Measurements from ENCODE around the gene SEL1L3.

Gene SEL1L3

DNA sequence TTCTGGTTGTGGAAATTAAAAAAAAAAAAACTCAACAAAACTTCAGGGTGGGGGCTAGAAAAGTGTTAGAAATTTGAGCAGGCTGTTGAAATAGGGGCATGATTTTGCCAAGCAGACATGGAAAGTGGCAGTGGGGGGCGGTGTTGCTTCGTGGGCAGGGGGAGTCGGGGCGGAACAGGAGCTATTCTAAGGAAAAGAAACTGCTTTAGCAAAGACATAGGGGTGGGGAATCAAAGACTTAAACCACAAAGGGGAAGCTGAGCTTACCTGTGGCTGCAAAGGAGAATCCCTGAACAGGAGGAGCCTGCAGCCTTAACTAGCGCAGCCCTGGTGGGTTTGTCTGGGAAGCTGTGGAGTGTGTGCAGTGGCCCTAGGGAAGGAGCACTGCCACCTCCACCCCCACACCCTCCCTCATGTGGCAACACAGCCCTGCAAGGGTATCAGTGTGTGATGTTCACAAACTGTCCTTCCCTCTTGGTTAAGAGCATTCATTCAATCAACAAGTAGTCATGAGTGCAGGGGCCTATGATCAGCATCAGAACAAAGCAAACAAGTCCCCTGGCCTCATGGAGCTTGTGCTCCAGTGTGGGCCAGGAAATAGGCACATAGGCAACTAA, 20.5 kb downstream of the SEL1L3 start:
- no peak overlapping the region for H3K4me3 ChIP-seq (ENCODE audit: low read depth, low read length)
- TF ChIP-seq, protein P1, sequence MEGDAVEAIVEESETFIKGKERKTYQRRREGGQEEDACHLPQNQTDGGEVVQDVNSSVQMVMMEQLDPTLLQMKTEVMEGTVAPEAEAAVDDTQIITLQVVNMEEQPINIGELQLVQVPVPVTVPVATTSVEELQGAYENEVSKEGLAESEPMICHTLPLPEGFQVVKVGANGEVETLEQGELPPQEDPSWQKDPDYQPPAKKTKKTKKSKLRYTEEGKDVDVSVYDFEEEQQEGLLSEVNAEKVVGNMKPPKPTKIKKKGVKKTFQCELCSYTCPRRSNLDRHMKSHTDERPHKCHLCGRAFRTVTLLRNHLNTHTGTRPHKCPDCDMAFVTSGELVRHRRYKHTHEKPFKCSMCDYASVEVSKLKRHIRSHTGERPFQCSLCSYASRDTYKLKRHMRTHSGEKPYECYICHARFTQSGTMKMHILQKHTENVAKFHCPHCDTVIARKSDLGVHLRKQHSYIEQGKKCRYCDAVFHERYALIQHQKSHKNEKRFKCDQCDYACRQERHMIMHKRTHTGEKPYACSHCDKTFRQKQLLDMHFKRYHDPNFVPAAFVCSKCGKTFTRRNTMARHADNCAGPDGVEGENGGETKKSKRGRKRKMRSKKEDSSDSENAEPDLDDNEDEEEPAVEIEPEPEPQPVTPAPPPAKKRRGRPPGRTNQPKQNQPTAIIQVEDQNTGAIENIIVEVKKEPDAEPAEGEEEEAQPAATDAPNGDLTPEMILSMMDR (IDR thresholded peaks at IDR 0.05; ENCODE audit: low read depth, low read length, missing control alignments): peak; percentile 31
- no peak for DNase-seq (ENCODE audit: low read depth)

DNA sequence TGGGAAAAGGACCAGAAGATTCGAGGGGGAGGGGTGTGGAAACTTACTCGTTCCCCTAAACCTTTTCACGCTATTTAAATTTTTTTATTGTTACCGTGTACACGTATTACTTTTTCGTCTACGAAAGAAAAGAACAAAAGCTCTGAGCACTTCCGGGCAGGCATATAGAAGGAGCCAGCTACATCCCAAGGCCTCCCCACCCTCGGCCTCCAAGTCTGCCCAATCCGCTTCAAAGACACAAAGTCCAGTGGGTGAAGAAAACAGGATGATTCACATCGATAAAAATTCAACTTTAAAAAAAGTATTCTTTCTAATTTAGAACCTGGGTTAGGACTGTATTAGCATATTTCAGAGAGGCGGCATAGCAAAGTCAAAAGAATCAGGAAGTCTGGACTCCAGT, 23.1 kb downstream of the SEL1L3 start:
- no peak for DNase-seq (ENCODE audit: low read depth)
- TF ChIP-seq, protein P1 (IDR thresholded peaks at IDR 0.05; ENCODE audit: low read depth, low read length, missing control alignments): no peak
- no peak overlapping the region for H3K4me3 ChIP-seq (ENCODE audit: low read depth, low read length)

DNA sequence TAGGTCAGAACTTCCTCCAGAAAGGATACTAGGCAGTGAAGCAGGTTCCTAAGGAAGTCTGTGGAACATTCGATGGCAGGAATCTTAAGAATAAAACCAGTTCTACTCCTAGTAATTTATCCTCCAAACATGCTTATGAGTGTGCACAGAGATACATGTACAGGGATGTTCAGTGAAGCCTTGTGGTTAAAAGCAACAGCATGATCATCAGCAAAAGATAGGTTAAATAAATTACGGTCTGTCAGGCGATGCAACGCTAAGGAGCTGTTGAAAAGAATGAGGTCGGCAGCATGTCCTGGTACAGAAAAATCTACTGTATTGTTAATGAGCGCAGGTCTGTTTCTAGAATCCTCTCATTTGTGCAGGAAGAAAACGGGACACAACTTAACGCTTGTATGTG, 23.6 kb downstream of the SEL1L3 start:
- H3K4me3 ChIP-seq (ENCODE audit: low read depth, low read length): no peak overlapping the region
- TF ChIP-seq, protein P1 (IDR thresholded peaks at IDR 0.05; ENCODE audit: low read depth, low read length, missing control alignments): no peak
- DNase-seq (ENCODE audit: low read depth): no peak

DNA sequence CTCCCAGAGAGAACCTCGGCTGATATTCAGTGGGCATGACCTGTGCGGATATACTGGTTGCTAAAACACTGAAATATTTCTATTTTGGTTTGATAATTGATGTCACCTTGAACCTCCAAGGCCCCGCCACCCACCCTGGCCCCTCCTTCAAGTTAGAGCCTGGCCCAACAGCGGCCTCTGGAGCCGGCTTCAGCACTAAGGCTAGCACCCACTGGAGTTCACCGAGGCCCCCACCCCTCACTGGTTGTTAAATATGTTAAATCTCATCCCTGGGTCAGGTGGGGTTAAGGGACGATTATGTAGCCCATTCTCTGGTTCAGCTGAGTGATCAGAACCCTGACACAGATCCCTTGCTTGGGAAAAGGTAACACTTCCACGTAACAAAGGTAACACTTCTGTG, 24.3 kb downstream of the SEL1L3 start:
- no peak overlapping the region for H3K4me3 ChIP-seq (ENCODE audit: low read depth, low read length)
- DNase-seq (ENCODE audit: low read depth): no peak
- TF ChIP-seq, protein P1 (IDR thresholded peaks at IDR 0.05; ENCODE audit: low read depth, low read length, missing control alignments): no peak

DNA sequence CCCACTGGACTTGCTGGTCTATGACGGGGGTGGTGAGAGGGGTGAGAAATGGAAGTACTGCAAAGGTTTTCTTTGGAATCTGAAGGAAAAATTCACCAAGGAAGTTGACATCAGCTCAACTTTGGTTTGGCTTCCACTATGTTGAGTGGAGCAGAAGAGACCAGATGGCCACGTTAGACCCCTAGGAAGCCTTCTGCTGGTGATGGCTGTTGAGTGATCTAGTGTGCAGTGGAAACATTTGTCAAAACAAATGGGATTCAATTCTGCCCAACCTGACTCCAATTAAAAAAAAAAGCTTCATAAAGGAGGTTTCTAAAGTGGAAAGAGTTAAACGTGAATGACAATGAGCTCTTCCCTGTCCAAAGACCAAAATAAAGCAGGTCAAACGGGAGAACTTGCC, 25.7 kb downstream of the SEL1L3 start:
- H3K4me3 ChIP-seq (ENCODE audit: low read depth, low read length): no peak overlapping the region
- TF ChIP-seq, protein P1 (IDR thresholded peaks at IDR 0.05; ENCODE audit: low read depth, low read length, missing control alignments): no peak
- no peak for DNase-seq (ENCODE audit: low read depth)

DNA sequence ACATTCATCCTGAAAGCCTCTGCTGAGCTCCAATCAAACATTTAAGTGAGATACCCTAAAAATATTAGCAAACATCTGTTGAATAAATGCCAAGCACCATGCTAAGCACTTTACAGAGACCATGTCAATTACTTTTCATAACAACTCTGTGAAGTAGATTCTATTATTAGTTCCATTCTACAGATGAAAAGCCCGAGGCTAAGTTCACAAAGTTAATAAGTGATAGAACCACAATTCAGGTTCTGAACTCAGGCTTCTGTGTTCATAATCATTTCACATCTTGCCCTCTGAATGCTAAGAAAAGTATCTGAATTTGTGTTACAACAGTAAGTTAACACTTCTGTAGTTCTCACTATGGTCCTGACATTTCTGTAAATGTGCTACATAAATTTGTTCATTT, 27.4 kb downstream of the SEL1L3 start:
- TF ChIP-seq, protein P1 (IDR thresholded peaks at IDR 0.05; ENCODE audit: low read depth, low read length, missing control alignments): no peak
- H3K4me3 ChIP-seq (ENCODE audit: low read depth, low read length): no peak overlapping the region
- DNase-seq (ENCODE audit: low read depth): no peak

DNA sequence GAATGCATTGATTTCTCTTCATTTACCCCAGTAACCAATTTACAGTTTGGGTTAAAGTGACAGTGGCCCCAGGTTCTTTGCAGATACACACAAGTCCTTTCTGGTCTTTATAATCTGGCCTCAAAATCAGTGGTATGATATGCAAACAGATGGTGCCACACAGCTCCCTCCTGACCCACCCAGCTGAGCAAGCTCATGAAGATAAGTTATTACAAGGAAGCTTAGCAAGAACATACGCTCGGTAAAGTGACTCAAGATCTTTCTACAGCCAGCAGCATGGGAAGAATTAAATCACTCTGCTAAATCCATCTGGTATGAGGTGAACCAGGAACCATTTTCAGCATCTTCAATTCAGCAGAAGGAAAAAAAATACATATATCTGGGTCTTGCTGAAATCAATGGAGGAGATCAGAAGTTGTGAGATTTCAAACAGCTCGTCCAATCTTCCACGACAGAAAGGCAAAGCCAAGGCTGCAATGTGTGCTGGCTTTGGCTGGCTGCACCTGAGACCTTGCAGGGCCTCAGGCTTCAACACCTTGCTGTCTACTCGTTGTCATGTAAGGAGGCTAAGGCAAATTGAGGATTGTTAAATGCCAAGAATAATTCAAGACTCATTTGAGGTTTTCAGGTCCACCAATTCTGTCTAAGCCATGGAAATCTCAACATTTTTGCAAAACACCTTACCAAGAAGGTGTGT, 28.2 kb downstream of the SEL1L3 start:
- no peak for DNase-seq (ENCODE audit: low read depth)
- TF ChIP-seq, protein P1 (IDR thresholded peaks at IDR 0.05; ENCODE audit: low read depth, low read length, missing control alignments): no peak
- no peak overlapping the region for H3K4me3 ChIP-seq (ENCODE audit: low read depth, low read length)

All from GM12864 (cell line).